Stimulated activated CD8-positive, alpha-beta memory T cell treated with anti-CD3 and anti-CD28 coated beads, Interleukin-2, amount 100 ng/mL, for 1 hour (primary cell): ENCODE data around the gene SNX20.

Experiments
- DNase-seq, 2 donors: peaks; one replicate each; pipeline ENCODE4 v3.0.0-alpha.2; 2020; ENCODE audit warnings: low read depth in 2 of 2

Gene SNX20

DNA sequence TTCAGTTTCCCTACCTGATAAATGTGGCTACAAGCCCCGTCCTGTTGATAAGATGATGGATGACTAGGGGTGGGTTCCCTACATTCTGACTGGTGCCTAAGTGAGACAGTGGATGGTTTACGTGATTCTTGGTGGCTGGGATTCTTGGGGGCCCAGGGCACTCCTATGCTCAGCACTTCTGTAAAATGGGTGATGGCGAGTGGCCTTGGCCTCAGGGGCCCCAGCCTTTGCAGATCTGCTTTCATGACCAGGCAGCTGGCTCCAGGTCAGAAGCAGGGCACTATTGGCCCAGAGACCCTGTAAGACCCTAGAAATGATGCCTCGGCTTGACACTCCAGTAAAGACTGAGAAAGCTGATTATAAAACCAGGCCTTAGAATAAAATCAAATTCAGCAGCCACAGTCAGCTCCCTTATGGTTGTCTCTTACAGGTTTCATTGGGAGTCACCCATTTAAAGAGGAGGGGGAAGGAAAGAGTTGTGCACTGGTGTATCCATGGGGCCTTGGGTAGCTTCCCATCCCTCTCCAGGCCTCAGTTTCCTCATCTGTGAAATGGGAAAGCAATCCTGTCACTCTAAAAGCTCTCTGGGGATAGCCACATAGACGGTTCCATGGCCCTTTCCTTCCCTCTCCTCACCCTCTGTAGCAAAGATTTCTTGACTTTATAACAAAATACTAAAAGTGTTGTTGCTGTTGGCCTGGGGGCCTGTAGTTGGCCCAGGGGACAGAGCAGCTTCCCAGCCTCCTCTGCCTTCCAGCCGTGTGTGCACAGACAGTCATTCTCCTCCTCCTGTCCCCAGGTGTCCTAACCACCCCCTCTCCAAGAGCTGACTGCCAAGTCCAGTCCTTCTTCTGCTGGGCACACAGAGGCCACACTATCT, 1.2 kb downstream of the SNX20 start:
- DNase-seq, result no peak

DNA sequence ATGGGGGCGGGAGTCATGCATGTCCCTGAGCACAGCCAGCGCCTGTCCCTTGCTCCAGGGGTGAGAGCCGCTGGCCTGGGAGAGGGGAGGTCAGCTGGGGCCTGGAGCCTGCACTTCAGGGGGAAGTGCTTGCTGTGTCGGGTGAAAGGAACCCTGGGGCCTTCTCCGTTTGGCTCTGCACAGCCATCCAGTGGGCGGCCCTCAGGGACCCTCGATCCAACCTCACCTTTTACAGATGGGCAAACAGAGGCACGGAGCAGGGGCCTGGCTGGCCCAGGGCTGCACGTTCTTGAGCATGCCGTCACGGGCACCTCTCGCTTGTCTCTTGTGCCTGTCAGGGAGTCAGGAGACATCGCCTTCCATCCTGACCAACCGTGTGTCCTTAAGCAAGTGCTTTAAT, 1.8 kb downstream of the SNX20 start:
- no peak for DNase-seq

DNA sequence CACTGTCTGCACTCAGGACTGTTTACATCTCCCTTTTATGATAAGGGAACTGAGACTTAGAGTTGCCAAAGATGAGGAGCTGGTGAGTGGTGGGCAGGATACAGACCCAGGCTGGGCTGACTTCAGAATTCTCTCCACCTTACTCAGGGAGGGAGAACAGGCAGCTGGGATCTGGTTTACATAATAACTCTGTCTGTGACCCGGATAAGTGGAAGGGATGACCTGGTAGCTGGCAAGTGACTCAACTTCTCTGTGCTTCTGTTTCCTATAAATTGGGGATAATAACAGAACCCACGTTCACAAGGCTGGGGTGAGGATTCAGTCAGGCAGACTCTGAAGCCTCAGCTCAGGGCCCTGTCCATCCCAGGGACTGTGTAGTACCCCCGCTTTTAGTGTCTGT, 2.6 kb downstream of the SNX20 start:
- no peak for DNase-seq

DNA sequence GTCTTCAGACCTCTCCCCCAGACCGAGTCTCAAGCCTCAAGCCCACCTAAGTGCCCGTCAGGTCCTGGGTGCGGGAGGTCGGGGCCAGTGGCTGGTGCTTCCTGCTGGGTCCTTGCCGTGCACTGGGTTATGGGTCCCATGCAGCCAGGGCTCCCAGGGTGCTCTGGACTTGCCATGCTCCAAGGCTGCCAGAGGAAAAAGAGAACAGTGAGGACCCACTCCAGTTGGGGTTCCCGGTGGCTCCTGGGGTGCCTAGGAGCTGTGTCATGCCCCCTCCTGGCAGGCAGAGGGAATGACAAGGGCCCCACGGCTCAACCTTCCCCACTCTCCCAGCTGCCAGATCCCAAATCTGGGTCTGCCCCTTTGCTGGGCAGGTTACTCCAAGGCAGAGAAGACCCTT, 3.8 kb downstream of the SNX20 start:
- no peak for DNase-seq

DNA sequence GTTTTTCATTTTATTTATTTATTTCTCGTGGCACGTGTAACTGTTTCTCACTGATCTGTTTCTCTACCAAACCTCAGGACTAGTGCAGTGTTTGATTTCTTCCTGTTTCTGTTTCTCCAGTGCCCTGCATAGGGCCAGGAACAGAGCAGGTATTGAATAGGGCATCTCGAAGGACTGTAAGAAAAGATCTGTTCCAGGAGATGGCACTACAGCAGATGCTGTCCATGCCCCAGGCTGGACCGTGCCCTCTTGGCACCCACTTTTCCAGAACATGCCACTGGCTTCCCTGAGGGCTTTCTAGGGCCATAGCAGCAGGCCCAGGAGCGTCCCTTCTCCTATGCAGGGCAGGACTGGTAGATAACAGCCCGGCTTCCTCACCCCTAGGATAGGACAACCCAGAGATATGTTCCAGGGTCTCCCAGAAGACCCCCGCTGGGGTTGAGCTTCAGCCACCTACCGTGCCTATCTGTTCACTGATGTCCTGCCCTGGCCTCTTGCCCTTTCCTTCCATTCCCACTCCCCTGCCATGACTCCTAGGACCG, 4.4 kb downstream of the SNX20 start:
- no peak for DNase-seq

DNA sequence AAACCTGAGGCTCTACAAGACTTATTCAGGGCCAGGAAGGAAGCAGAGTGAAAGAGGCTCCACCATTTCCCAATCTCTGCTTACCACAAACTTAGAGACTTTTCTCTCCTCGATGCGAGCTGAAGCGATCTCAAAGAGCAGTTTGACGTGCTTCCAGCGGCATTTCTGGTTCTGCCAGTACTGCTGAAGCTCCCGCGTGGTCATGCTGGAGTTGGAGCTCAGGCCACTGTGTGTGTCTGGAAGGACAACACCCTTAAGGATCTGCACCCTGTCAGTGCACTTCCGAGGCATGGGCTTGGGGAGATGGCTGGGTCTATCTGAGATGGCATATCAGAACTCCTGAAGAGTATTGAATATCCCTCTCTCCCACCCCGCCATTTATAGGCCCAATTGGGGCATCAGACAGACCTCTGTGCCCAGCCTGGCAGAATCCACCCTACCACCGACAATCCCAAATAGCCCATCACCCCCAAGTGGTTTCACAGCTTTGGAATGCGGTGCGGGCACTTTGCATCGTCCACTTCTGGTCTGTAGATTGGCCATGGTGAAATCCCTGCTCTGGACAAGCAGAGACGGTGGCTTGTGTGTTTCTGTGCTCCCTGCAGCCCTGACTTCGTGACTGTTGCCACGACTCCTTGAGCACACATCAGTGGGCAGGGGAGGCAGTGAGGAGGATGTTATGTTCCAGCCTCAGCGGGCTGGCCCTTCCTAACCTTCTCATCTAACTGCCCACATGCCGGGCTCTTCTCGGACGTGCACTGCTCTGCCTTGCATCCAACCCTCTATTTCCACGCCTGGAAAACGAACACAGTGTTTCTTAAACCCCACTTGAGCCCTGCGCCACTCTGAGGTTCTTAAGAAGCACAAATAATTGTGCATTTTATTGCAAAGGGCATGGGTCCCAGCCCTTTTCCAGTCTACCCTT, 5.2 kb downstream of the SNX20 start:
- no peak for DNase-seq

DNA sequence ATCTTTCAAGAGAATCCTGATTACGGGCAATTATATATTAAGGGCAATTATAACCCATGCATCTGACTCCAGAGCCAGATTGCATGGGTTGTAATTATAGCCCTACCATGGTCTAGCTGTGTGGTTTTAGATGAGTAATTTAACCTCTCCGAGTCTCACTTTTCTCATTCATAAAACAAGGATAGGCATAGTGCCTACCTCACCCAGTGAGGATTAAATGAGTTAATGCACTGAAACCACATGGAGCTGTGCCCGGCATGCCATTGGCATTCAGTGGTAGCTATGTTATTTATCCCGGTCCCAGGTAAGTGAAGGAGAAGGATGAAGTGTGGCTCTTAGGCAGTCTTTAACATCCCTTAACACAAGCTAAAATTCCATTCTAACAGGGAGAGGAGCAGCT, 6.3 kb downstream of the SNX20 start:
- no peak for DNase-seq

DNA sequence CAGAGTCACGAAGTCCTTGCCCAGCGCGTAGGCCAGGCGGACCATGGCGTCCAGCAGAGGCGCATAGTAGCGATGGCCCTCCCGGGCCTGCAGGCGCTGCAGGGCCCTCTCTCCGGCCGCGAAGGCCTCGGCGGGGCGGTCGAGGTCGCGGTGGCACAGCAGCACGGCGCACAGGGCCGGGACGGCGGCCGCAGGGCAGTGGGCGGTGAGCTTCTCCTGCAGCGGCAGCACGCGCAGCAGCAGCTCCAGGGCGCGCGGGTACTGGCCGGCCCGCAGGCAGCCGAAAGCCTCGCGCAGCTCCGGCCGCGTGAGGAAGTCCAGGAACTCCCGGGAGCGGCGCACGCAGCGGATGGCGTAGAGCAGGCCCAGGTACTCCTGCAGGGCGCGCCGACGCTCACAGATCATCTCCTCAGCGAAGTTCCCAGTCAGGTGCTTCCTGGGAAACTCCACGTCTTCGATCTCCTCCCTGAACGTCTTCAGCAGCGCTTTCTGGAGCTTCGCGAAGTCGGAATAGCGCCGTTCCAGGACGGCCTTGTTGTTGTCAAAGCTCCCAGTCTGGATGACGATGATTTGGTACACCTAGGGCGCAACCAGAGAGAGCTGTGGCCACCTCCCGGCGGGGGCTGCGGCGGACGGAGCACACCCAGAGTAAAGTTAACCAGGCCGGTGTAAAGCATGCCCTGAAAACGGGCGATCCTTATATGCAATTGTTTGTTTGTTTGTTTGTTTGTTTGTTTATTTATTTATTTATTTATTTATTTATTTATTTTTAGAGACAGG, 7.4 kb downstream of the SNX20 start:
- DNase-seq, result no peak

DNA sequence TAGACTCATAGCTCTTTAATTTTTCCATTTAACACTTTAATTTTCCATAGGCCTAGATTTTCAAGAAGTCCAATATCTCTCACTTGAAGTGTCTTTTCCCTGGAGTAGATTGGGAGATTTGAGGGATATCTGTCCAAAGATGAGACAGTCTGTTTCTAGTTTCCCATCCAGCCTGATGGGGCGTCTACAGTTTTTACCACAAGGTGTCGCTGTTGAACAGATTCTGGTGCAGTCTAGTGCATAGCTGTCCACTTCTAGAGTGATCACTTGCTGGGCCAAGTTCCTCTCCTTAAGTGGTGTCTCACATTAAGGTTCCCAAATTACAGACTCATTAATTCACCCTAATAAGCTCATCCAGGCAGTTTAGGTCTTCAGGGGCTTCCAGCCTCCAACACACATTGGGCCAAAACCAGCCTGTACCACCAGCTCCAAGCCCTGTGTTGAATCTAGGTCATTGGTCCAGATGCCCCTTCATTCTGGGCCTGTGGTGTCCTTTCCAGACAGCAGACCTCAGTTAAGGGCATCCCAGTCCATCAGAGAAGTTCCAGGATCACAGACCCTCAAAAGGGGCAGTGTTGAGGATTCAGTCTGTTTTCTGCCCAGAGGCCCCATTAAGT, 9.4 kb downstream of the SNX20 start:
- DNase-seq, result no peak

DNA sequence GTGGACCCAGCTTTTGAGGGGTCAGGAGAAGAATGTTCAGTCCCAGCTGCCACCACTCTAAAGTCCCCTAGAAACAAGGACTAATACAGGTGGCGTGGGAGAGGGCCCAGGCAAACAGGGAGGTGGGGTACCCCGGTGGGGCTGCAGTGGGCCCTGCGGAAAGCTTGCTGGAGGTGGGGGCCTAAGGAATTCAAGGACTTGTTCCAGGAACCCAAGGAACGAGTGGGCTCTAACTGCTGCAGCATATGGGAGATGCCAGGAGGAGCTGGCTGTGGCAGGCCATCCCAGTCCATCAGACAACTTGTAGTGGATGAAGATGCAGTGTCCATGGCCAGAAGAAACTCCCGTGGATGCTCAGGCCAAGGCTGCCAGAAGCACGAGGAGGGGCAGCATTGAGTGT, 10.6 kb downstream of the SNX20 start:
- DNase-seq, result no peak

DNA sequence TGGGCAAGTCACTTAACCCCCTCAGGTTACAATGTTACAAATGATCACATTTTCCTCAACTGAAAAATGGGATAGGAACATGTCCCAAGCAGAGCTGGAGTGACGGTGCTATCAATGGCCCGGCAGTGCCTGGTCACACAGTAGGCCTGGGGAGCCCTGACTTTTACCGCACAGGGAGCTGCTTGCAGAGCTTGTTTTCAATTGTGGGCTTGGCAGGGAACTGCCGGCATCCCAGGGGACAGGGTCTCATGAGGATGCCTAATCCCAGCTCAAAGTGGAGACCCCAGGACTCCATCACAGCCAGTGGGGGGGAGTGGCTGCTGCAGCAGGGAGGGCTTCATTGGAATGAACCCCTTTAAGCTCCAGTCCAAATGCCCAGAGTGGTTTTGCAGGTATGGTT, 11.4 kb downstream of the SNX20 start:
- DNase-seq, result no peak

DNA sequence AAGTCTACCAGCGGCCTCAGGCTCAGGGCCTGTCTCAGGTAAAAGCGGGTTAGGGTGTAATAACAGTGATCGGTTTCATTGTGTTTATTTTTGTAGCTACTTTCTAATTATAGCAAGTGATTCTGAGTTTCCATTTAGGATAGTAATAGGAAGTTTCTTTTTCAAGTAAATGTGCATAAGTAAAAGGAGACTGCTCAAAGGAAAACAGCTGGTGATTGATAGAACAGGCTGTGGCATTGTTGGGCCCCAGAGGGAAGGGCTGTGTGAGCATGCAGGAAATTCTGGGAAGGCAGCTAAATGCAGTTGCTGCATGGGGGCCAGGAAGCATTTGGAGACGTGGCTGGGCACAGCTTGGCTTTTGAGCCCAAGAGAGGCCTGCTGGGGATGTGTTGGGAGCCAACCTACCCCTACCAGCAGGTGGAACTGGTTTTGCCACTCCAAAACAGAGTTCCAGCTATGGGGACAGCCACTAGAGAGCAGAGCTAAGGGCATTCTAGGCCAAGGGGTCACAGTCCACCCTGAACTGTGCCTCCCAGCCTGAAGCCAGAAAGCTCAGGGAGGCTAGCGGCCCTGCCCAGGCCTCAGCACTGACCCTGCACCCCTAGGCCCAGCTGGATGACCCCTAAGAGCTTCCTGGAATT, 12.6 kb downstream of the SNX20 start:
- DNase-seq, result no peak

DNA sequence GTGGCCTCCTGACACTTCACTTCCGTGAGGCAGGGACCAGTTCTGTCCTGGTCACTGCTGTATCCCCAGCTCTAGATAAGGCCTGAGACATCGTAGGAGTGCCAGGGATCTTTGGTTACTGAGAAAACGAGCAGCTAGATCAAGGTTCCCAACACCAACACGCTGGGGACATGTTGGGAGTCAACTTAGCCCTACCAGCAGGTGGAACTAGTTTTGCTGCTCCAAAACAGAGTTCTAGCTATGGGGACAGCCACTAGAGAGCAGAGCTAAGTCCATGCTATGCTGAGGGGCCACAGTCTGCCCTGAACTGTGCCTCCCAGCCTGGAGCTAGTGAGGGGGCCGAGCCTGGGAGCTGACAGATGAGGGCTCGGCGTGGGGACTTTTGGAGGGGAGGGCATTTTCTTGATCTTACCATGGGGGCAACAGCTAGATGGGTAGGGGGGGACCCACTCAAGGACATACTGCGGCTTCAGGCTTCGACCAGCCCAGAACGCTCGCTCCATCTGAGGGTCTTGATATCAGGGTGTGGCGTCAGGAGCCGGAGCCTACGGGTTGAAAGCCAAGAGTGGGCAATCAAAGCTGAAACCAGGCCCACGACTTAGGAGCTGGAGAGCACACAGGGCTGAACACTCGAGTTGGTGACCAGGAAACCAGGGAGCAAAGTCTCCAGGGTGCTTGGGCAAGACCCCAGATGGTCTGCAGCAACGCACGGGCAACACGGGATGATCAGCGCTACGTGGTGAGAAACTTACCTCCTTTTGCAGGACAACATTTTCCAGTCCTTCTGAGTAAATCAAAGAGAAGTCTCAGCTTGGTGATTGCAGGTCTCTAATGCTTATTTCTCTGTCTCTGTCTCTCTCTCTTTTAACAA, 13.4 kb downstream of the SNX20 start:
- no peak for DNase-seq

DNA sequence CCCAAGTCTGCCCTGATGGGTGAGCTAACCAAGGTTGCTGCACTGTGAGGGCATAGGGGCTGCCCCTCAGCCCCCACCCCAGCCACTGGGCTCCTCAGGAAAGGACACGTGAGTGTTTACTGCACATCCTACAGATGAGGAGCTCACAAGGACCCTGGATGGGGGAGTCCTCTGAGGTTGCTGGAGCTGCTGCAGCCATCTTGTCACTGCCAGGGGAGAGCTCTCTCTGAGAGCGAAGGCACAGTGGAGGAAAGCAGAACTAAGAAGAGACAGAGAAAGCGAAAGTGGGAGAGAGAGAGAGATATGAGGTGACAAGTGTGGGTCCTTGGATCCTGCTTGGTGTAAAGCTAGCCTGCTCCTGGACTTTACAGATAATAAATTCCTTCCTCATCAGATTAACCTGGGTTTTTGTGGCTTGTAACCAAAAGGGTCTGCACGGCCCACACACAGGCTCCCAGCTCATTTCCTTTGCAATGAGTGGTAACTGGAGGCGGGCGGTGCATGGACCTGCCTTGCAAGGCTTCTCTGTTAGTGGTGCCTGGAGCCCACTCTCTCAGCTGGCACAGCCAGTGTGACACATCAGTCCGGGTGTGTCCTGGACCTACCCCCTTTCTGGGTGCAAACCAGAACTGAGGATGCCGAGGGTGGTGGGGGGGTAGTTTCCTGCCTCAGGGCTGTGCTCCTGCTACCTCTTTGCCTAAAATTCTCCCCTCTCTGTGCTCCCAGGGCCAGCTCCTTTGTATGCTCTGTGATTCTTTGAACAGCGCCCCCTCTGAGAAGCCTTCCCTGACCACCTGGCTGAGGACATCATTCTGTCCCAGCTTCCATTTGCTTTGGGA, 14.2 kb downstream of the SNX20 start:
- DNase-seq, result no peak

DNA sequence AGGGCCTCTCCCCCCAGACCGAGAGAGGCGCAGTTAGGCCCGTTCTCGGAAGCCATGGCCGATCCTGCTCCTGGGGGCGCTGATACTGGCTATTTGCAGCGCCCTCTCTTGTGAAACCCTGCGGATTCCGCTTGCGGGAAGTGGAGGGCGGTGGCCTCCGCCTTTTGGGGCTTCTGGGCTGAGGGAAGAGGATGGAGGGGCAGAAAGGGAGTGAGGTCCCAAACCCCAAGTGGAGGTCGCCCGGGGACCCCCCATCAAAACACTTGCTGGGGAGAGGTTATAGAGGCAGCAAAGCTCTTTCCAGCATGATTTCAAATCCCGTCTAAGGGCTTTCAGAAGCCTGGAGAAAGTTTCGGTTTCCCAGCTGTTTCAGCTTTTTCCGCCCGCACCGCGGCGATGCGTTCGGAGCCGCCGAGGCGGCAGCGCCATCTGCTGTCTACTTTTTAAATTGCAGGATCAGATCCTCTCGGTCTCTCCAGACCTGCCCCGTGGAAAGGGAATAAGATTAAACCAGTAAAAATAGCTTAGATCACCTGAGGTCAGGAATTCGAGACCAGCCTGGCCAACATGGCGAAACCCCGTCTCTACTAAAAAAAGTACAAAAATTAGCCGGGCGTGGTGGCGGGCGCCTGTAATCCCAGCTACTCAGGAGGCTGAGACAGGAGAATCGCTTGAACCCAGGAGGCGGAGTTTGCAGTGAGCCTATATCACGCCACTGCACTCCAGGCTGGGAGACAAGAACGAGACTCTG, 15.8 kb downstream of the SNX20 start:
- DNase-seq, result peak; percentile 68 to 81

DNA sequence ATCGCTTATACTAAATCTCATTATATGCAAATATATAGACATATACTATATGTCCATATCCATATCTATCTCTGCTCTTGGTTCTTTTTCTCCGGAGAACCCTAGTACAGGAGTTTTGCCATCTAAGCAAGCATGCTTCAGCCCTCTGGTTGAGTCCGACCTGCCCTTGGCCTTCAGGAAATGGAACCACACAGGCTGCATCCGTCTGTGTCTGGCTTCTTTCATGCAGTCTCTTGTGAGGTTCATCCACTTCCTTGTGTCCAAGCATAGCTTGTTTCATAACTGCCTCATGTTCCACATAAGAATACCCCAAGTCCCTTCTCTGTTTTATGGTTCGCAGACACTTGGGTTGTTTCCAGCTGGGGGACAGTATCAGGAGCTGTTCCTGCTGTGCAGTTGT, 16.8 kb downstream of the SNX20 start:
- no peak for DNase-seq

DNA sequence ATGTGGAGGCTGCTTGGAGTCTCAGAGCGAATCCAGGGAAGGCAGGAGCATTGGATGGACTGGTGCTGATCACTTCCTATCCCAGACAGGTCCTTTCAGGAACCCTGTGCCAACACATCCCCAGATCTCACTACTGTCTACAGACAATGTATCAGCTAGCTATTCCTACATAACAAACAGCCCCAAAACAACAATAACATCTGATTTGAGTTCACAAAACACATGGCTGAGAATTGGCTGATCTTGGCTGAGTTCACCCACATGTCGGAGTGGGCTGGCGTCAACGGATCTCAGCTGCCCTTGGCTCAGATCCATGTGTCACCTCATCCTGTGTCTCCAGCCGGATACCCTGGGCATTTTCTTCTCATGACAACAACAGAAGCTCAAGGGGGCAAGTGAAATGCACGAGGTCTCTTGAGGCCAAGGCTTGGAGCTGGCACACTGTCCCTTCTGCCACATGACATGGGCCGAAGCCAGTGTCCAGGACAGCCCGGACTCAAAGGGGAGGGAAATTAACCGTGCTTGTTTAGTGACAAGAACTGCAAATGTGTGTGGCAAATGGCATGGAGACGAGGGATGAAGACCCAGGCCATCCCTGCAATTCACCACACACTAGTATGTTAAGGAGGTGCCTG, 18.7 kb downstream of the SNX20 start:
- DNase-seq, result no peak

DNA sequence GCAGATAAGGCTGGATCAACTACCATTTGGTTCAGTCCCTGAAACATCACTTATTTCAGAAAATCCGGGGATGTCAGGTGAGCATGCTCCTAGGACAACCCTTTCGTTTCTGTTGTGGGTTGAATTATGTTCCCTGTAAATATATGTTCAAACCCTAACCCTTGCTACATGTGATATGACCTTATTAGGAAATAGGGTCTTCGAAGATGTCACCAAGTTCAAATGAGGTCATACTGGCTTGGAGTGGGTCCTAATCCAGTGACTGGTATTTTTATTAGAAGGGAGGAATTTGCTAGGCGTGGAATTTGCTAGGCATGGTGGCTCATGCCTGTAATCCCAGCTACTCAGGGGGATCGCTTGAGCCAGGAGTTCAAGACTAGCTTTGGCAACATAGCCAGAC, 21.3 kb downstream of the SNX20 start:
- DNase-seq, result no peak
